Lung (tissue), 12 donors: ENCODE measurements around the gene KRTAP1-5. TPM values are rescaled to one million over a fixed set of nuclear protein-coding genes. Genes with fewer than 3 reads are reported as not detected.

Experiments
- ATAC-seq: fragments of 200-7000 bp; cut with Tn5 transposase; one replicate; pipeline ENCODE4 v1.9.1; 2020; ENCODE audit warnings: moderate number of reproducible peaks; ENCODE audit not compliant: insufficient read depth, low FRiP score
- DNase-seq, 3 donors: peaks; one replicate each; pipeline ENCODE4 v3.0.0-alpha.2; 2013 to 2017
- H3K27ac ChIP-seq, 2 donors: one replicate each; pipeline ENCODE4 v1.5.1; 2013; ENCODE audit warnings: mild to moderate bottlenecking in 2 of 2, moderate library complexity in 2 of 2, control low read depth in 1 of 2, inconsistent platforms in 1 of 2, low read depth in 1 of 2, low read length in 1 of 2
- H3K27me3 ChIP-seq, 3 donors: one replicate each; pipeline ENCODE4 v1.5.1; 2013; ENCODE audit warnings: low read length in 2 of 3; ENCODE audit not compliant: control insufficient read depth in 3 of 3, insufficient read depth in 3 of 3
- H3K36me3 ChIP-seq, 4 donors: one replicate each; pipeline ENCODE4 v1.5.1; 2013; ENCODE audit warnings: low read length in 4 of 4, mild to moderate bottlenecking in 1 of 4, moderate library complexity in 1 of 4; ENCODE audit not compliant: control insufficient read depth in 4 of 4, insufficient read depth in 4 of 4
- H3K4me1 ChIP-seq, 5 donors: one replicate each; pipeline ENCODE4 v1.5.1; 2013; ENCODE audit warnings: low read length in 5 of 5, mild to moderate bottlenecking in 2 of 5, moderate library complexity in 1 of 5; ENCODE audit not compliant: control insufficient read depth in 5 of 5, insufficient read depth in 5 of 5
- H3K4me3 ChIP-seq: one replicate; pipeline ENCODE4 v1.5.1; 2013; ENCODE audit warnings: mild to moderate bottlenecking, control low read depth, moderate library complexity
- H3K9ac ChIP-seq, 2 donors: one replicate each; pipeline ENCODE4 v1.5.1; 2013; ENCODE audit warnings: low read length in 2 of 2, control low read depth in 1 of 2; ENCODE audit not compliant: insufficient read depth in 1 of 2
- H3K9me3 ChIP-seq, 4 donors: one replicate each; pipeline ENCODE4 v1.5.1; 2013; ENCODE audit warnings: low read length in 3 of 4, mild to moderate bottlenecking in 1 of 4, moderate library complexity in 1 of 4; ENCODE audit not compliant: control insufficient read depth in 4 of 4, insufficient read depth in 3 of 4
- CTCF ChIP-seq: IDR thresholded peaks from 2 replicates; pipeline ENCODE4 v1.5.1; 2012; ENCODE audit warnings: mild to moderate bottlenecking; ENCODE audit errors: control extremely low read depth, extremely low read depth
- WGBS, 2 donors: extraction: QIAGEN DNeasy Blood & Tissue Kit; methylation state at CpG; one replicate each; pipeline ENCODE4 v1.1.7; 2013; 5-methylcytosine and 5-hydroxymethylcytosine counted together
- polyA plus RNA-seq, 2 donors: library from polyadenylated mRNA; stranded (reverse); fragments of 200-250 nt; gene quantifications; one replicate each; pipeline ENCODE4 v1.2.1, GENCODE V29; 2013
- total RNA-seq, 2 donors: library from RNA; depleted of rRNA in 1 of 2; stranded (reverse); fragments of >200 nt in 1 of 2; gene quantifications; one replicate each; pipeline ENCODE4 v1.2.1, GENCODE V29; 2014 to 2021
- donor health status: control.
- donor health status: control.
- donor health status: Bipolar disorder and iron deficiency.
- donor health status: healthy.
- donor health status: DM: yes; HTN: yes; CAD: no.

Gene KRTAP1-5
- total and polyA plus RNA-seq, 4 donors, result not detected

- no peak overlapping the region for H3K9ac ChIP-seq
- peaks cover 0 to 4% (median 1%) of the 10 kb centered on the region in 4 donors for H3K9me3 ChIP-seq
- 94 to 96% methylated on average over 3 of the region's 3 CpGs for WGBS, 2 donors
- H3K27ac ChIP-seq, result no peak overlapping the region
- no peak for TF ChIP-seq CTCF
- no peaks in the 10 kb centered on the region for H3K36me3 ChIP-seq
- DNase-seq (no peak), ATAC-seq (no peak)
- H3K27me3 ChIP-seq, result no peaks in the 10 kb centered on the region
- no peaks in the 10 kb centered on the region for H3K4me1 ChIP-seq
- H3K4me3 ChIP-seq, result no peak overlapping the region
Observed at GRCh38 chr17:41019415-41019814, 7.6 kb downstream of the KRTAP1-5 start.

GRCh38 chr17:41018541-41018940, 8.5 kb downstream of the KRTAP1-5 start:
- Histone ChIP-seq H3K9me3 (peaks cover 0 to 4% (median 1%) of the 10 kb centered on the region in 4 donors), H3K9ac (no peak overlapping the region), H3K4me3 (no peak overlapping the region), H3K27ac (no peak overlapping the region), H3K4me1 (no peaks in the 10 kb centered on the region), H3K27me3 (no peaks in the 10 kb centered on the region), H3K36me3 (no peaks in the 10 kb centered on the region)
- no peak for ATAC-seq
- 29 to 73% methylated on average over 3 of the region's 3 CpGs for WGBS, 2 donors
- no peak for DNase-seq
- no peak for TF ChIP-seq CTCF

GRCh38 chr17:41016578-41017215, 10.3 kb downstream of the KRTAP1-5 start:
- no peak overlapping the region for H3K27ac ChIP-seq
- H3K4me3 ChIP-seq, result no peak overlapping the region
- H3K36me3 ChIP-seq, result no peaks in the 10 kb centered on the region
- H3K27me3 ChIP-seq, result no peaks in the 10 kb centered on the region
- ATAC-seq (no peak), DNase-seq (no peak)
- H3K9ac ChIP-seq, result no peak overlapping the region
- 81 to 82% methylated on average over 13 of the region's 13 CpGs for WGBS, 2 donors
- TF ChIP-seq CTCF, result no peak
- peaks cover 0 to 3% (median 0%) of the 10 kb centered on the region in 4 donors for H3K9me3 ChIP-seq
- H3K4me1 ChIP-seq, result no peaks in the 10 kb centered on the region

GRCh38 chr17:41015454-41015853, 11.6 kb downstream of the KRTAP1-5 start:
- ATAC-seq, result no peak
- TF ChIP-seq CTCF, result no peak
- H3K27ac ChIP-seq, result no peak overlapping the region
- H3K36me3 ChIP-seq, result no peaks in the 10 kb centered on the region
- H3K9me3 ChIP-seq, result peaks cover 0 to 3% (median 0%) of the 10 kb centered on the region in 4 donors
- H3K9ac ChIP-seq, result no peak overlapping the region
- H3K4me1 ChIP-seq, result no peaks in the 10 kb centered on the region
- H3K4me3 ChIP-seq, result no peak overlapping the region
- no peaks in the 10 kb centered on the region for H3K27me3 ChIP-seq
- no peak for DNase-seq
- WGBS, 2 donors, result 71 to 74% methylated on average over 7 of the region's 7 CpGs
